Stimulated activated CD4-positive, alpha-beta T cell treated with anti-CD3 and anti-CD28 coated beads, Interleukin-2, amount 100 ng/mL, for 48 hours (primary cell): ENCODE data around the gene KCNG1.

Source experiments
- DNase-seq, 2 donors: peaks; one replicate each; pipeline ENCODE4 v3.0.0-alpha.2; 2020

KCNG1 gene

GRCh38 chr20:51034988-51035656 is 12.2 kb upstream of the KCNG1 start:
- DNase-seq = no peak

- DNase-seq = no peak
These were observed 11.6 kb upstream of the KCNG1 start for GRCh38 chr20:51034476-51034875.

- no peak for DNase-seq
These were observed 7.3 kb upstream of the KCNG1 start for GRCh38 chr20:51029963-51030920.

GRCh38 chr20:51029556-51029955 is 6.6 kb upstream of the KCNG1 start:
- DNase-seq = no peak

GRCh38 chr20:51028616-51029212 is 5.8 kb upstream of the KCNG1 start:
- DNase-seq = no peak

- DNase-seq = no peak
These were observed 4.3 kb upstream of the KCNG1 start for GRCh38 chr20:51027035-51027795.

- DNase-seq = no peak
These were observed 3.4 kb upstream of the KCNG1 start for GRCh38 chr20:51026269-51026668.

GRCh38 chr20:51024761-51025160 is 1.9 kb upstream of the KCNG1 start:
- DNase-seq = no peak

- DNase-seq = no peak
These were observed 779 bp upstream of the KCNG1 start for GRCh38 chr20:51023617-51024155.

- DNase-seq = no peak
These were observed 592 bp downstream of the KCNG1 start for GRCh38 chr20:51022227-51022802.

- DNase-seq = no peak
These were observed 1.6 kb downstream of the KCNG1 start for GRCh38 chr20:51021067-51022025.

- DNase-seq = no peak
These were observed 2.2 kb downstream of the KCNG1 start for GRCh38 chr20:51020657-51021056.

GRCh38 chr20:51019656-51020592 is 3.0 kb downstream of the KCNG1 start:
- no peak for DNase-seq

- no peak for DNase-seq
These were observed 5.7 kb downstream of the KCNG1 start for GRCh38 chr20:51017251-51017650.

- DNase-seq = no peak
These were observed 6.4 kb downstream of the KCNG1 start for GRCh38 chr20:51016521-51016920.

- peak; percentile 28 to 36 for DNase-seq
These were observed 7.8 kb downstream of the KCNG1 start for GRCh38 chr20:51014797-51015722.

GRCh38 chr20:51013577-51014330 is 9.2 kb downstream of the KCNG1 start:
- no peak for DNase-seq

- no peak for DNase-seq
These were observed 10.6 kb downstream of the KCNG1 start for GRCh38 chr20:51012357-51012756.
